Measurements from ENCODE around the gene NIPA2.

GRCh38 chr15:22850055-22850454 is 11.6 kb downstream of the NIPA2 start:
- no peak for TF ChIP-seq POLR2A (IDR thresholded peaks at IDR 0.05; ENCODE audit: low read depth)
- TF ChIP-seq POLR2AphosphoS5 (IDR thresholded peaks at IDR 0.05): no peak
- TF ChIP-seq CTCF (IDR thresholded peaks at IDR 0.05): no peak
